ENCODE data around the gene E2F4.
A peak's percentile ranks its signal among the peaks of the same experiment; 100 is the strongest.

The E2F4 gene

DNA sequence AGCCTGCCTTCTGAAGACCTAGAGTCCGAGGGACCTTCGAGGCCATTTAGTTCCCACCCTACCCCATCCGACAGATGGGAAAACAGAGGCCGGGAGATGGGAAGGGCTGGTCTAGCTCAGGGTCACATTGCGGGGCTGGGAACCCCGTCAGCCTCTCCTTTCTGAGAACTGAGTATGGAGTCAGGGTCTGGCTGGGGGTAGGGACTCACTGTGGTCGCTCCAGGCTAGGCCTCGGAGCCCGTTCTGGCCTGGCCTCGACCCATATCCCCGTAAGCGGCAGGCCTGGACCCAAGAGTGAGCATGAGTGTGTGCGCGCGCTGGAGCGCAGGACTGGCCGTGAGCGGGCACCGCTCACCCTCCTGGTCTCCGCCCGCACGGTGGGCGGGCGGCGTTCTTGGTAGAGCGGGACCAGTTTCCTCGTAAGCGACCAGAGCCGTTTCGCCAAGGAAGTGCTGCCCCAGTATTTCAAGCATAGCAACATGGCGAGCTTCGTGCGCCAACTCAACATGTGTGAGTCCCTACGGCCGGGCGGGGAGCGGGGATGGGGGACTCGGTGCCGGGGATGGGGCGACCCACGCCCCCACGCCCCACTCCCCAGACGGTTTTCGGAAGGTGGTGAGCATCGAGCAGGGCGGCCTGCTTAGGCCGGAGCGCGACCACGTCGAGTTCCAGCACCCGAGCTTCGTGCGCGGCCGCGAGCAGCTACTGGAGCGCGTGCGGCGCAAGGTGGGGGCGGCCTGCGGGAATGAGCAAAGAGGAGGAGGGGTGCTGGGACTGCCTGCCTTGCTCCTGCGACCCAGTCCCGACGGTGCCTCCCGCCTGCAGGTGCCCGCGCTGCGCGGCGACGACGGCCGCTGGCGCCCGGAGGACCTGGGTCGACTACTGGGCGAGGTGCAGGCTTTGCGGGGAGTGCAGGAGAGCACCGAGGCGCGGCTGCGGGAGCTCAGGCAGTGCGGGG, 26.6 kb upstream of the E2F4 start:
- Mint-ChIP-seq H3K27me3 (peaks cover 83% of the 10 kb centered on the region), H3K27ac (no peak overlapping the region), H3K4me3 (no peak overlapping the region), H3K4me1 (ENCODE audit: low read depth) (peaks cover 49% of the 10 kb centered on the region), H3K36me3 (ENCODE audit: low read depth) (peaks cover 6% of the 10 kb centered on the region), H3K9me3 (no peaks in the 10 kb centered on the region)
- DNase-seq: no peak

DNA sequence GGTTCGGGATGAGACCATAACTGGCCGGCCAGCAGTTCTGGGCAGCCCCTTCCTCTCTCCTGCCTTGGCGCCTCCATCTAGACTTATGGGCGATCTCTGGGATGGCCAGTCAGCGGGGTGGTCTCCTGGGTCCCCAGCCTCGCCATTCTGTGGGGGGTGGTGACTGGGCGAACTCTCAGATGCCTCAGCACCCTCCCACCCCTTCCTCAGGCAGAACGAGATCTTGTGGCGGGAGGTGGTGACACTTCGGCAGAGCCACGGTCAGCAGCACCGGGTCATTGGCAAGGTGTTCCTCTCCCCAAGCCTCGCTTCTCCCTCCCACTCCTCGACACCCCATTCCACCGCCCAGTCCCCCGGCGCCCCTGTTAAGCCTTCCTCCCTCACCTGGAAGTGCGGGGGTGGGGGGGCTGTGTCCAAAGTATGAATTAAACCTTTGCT, 25.8 kb upstream of the E2F4 start:
- Mint-ChIP-seq H3K4me1 (ENCODE audit: low read depth) (peaks cover 47% of the 10 kb centered on the region), H3K36me3 (ENCODE audit: low read depth) (no peaks in the 10 kb centered on the region), H3K4me3 (no peak overlapping the region), H3K27ac (no peak overlapping the region), H3K9me3 (no peaks in the 10 kb centered on the region), H3K27me3 (peaks cover 86% of the 10 kb centered on the region)
- no peak for DNase-seq

DNA sequence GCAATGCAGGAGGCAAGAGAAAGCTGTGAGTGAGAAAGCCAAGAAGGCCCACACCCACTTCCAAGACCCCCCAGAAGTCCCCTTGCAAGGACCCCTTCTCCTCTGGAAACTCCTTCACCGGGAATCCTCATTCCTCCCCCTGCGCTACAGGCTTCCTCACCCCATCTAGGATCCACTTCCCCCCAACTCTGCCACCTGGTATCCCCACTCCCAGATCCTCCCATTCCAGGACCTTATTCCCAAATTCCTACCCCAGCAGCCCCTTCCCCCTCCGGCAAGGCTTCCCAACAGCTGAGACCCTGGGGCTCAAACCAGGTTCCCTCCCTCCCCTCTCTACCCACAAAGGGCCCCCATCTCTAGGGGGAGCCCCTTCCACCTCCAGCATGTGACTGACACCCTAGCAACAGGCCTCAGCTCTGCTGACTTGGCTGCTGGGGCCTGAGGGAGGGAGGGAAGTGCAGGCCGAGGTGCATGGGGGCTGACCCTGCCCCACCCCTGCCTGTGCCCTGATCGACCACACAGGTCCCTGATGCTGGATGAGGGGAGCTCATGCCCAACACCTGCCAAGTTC, 25.3 kb upstream of the E2F4 start:
- H3K9me3 Mint-ChIP-seq: no peaks in the 10 kb centered on the region
- H3K27ac Mint-ChIP-seq: no peak overlapping the region
- no peaks in the 10 kb centered on the region for H3K36me3 Mint-ChIP-seq (ENCODE audit: low read depth)
- peaks cover 88% of the 10 kb centered on the region for H3K27me3 Mint-ChIP-seq
- no peak for DNase-seq
- no peak overlapping the region for H3K4me3 Mint-ChIP-seq
- peaks cover 43% of the 10 kb centered on the region for H3K4me1 Mint-ChIP-seq (ENCODE audit: low read depth)

- no peak overlapping the region for H3K4me3 Mint-ChIP-seq
- H3K36me3 Mint-ChIP-seq (ENCODE audit: low read depth): no peaks in the 10 kb centered on the region
- DNase-seq: no peak
- H3K27ac Mint-ChIP-seq: no peak overlapping the region
- H3K27me3 Mint-ChIP-seq: peaks cover 88% of the 10 kb centered on the region
- peaks cover 35% of the 10 kb centered on the region for H3K4me1 Mint-ChIP-seq (ENCODE audit: low read depth)
- H3K9me3 Mint-ChIP-seq: no peaks in the 10 kb centered on the region
Measured at GRCh38 chr16:67167588-67167987, 24.4 kb upstream of the E2F4 start.

DNA sequence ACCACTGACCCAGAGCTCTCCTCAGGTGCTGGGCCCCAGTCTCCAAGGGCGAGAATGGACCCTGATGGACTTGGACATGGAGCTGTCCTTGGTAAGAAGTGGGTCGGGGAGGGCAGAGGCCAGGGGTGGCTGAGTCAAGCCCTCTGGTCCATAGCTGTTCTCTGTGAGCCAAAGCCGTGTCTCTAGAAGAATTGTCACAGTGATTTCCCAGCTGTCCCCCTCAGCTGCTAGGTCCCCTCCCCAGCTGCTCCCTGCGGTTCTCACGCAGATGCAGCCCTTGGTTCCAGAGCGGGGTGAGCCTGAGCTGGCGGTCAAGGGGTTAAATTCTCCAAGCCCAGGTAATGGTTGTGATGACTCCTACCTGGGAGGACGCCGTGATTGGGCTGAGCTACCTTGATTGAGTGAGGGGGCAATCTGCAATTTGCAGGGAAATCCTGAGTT, 22.9 kb upstream of the E2F4 start:
- Mint-ChIP-seq H3K36me3 (ENCODE audit: low read depth) (no peaks in the 10 kb centered on the region), H3K9me3 (no peaks in the 10 kb centered on the region), H3K27ac (no peak overlapping the region), H3K4me1 (ENCODE audit: low read depth) (peaks cover 35% of the 10 kb centered on the region), H3K27me3 (peaks cover 88% of the 10 kb centered on the region), H3K4me3 (no peak overlapping the region)
- DNase-seq: no peak

DNA sequence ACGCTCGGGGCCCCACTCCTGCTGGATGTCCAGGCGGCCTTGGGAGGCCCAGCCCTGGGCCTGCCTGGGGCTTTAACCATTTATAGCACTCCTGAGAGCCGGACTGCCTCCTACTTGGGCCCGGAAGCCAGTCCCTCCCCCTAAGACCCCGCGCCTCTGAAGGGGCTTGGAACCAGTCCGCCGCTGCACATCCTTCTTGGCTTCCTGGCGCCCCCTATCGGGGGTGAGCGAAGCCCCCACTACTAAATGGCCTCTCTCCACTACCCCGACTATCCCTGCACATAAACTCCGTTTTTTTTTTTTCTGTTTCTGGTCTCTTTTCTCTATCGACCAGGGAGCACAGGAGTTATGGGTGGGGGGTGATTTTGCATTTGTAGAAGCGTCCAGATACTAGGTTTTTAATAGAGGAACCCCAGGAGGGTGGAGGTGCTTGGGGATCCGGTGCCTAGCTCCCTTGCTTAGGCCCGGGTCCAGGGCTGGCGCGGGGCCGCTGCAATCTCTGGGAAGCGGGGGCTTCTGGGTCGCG, 22.2 kb upstream of the E2F4 start:
- Mint-ChIP-seq H3K4me3 (peak overlapping the region; percentile 66), H3K27ac (peak overlapping the region; percentile 48), H3K27me3 (peaks cover 86% of the 10 kb centered on the region), H3K9me3 (no peaks in the 10 kb centered on the region), H3K36me3 (ENCODE audit: low read depth) (no peaks in the 10 kb centered on the region), H3K4me1 (ENCODE audit: low read depth) (peaks cover 35% of the 10 kb centered on the region)
- DNase-seq: peak; percentile 51

DNA sequence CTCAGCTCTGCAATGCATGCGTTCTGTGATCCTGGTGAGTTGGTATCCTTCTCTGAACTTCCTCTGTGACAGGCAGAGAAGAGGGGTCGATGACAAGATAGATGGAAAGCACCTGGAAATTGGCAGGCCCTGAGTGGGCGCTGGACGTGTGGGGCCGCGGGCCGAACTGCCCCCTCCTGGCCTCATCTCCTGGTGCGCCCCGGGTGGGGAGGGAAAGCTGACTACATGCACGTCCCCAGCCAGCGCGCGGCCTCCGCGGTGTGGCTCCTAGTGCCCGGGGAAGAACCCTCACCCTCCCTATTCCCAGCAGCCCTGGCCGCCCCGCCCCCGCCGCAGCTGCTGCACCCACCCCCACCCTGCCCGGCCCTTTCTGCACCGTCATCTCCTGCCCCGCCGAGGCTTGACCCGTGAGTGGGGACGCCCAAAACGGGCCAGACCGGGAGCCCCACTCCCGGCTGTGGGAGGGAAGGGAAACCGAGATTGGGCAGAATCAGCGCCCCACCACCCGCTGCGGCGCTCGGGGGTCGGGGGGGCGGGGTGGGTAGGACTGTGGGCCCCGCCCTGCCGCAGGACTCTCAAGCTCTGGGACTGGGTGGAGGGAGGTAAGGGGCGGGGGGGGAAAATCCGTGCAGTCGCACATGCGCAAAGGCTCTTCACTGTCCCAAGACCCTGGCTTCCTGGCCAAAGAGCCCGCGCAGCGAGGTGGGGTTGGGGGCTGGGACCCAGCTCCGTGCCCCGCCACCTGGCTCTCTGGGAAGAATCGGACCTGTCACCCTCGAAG, 21.6 kb upstream of the E2F4 start, which contains the start of gene NOL3:
TSS of gene NOL3 (plus strand) at position 371 of the 781 bp plus-strand sequence.
- peak within 1 kb of the TSS; percentile 48 for H3K27ac Mint-ChIP-seq
- H3K9me3 Mint-ChIP-seq: no peaks in the 10 kb centered on the region
- H3K27me3 Mint-ChIP-seq: peaks cover 84% of the 10 kb centered on the region
- DNase-seq: peak; percentile 59
- H3K4me1 Mint-ChIP-seq (ENCODE audit: low read depth): peaks cover 31% of the 10 kb centered on the region
- peak within 1 kb of the TSS; percentile 66 for H3K4me3 Mint-ChIP-seq
- H3K36me3 Mint-ChIP-seq (ENCODE audit: low read depth): no peaks in the 10 kb centered on the region

- H3K27ac Mint-ChIP-seq: no peak overlapping the region
- H3K36me3 Mint-ChIP-seq (ENCODE audit: low read depth): no peaks in the 10 kb centered on the region
- peaks cover 29% of the 10 kb centered on the region for H3K4me1 Mint-ChIP-seq (ENCODE audit: low read depth)
- H3K9me3 Mint-ChIP-seq: no peaks in the 10 kb centered on the region
- H3K27me3 Mint-ChIP-seq: peaks cover 86% of the 10 kb centered on the region
- no peak for DNase-seq
- H3K4me3 Mint-ChIP-seq: peak overlapping the region; percentile 46
Measured at GRCh38 chr16:67170949-67171649, 20.9 kb upstream of the E2F4 start.

DNA sequence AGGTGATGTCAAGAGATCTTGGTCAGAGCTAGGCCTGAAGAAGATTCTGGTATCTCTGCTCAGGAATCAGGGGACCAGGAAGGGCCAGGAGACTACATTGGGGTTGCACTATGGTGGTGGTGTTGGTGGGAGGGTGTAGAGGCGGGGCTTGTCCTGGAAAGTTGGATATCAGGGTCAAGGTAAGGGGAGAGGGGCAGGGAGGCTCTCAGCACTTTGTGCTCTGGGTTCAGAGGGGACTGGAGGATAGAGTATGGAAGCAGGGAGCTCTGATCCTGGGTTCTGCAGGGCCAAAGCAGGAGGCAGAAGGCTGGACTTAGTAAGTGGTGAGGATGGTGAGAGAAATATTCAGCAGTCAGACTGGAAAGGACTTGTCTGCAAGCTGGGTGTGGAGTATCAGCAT, 18.6 kb upstream of the E2F4 start:
- H3K9me3 Mint-ChIP-seq: no peaks in the 10 kb centered on the region
- H3K27me3 Mint-ChIP-seq: peaks cover 82% of the 10 kb centered on the region
- no peaks in the 10 kb centered on the region for H3K36me3 Mint-ChIP-seq (ENCODE audit: low read depth)
- DNase-seq: no peak
- no peak overlapping the region for H3K27ac Mint-ChIP-seq
- peak overlapping the region; percentile 68 for H3K4me3 Mint-ChIP-seq
- peaks cover 33% of the 10 kb centered on the region for H3K4me1 Mint-ChIP-seq (ENCODE audit: low read depth)

DNA sequence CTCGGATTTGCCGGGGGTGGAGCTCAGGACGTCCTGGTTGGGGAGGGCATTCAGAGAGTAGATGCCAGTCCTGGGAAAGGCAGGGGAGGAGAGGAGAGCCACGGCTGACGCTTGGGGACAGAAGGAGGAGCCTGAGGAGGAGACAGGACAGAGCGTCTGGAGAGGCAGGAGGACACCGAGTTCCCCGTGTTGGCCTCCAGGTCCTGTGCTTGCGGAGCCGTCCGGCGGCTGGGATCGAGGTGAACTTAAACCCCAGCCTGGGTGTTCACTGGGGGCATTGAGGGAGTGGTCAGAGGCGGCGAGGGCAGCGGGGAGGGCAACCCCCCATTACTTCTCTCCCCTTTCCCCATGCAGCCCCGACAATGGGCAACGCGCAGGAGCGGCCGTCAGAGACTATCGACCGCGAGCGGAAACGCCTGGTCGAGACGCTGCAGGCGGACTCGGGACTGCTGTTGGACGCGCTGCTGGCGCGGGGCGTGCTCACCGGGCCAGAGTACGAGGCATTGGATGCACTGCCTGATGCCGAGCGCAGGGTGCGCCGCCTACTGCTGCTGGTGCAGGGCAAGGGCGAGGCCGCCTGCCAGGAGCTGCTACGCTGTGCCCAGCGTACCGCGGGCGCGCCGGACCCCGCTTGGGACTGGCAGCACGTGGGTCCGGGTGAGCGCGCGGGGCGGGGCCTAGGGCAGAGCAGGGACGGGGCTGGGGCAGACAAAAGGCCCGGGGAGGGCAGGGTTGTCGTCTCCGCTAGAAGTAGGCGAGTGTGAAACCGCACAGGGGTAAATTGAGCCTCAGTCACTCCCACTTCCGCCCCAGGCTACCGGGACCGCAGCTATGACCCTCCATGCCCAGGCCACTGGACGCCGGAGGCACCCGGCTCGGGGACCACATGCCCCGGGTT, 17.9 kb upstream of the E2F4 start:
- H3K27me3 Mint-ChIP-seq: peaks cover 81% of the 10 kb centered on the region
- no peaks in the 10 kb centered on the region for H3K9me3 Mint-ChIP-seq
- peaks cover 39% of the 10 kb centered on the region for H3K4me1 Mint-ChIP-seq (ENCODE audit: low read depth)
- DNase-seq: peak; percentile 76
- no peak overlapping the region for H3K27ac Mint-ChIP-seq
- H3K4me3 Mint-ChIP-seq: peak overlapping the region; percentile 68
- H3K36me3 Mint-ChIP-seq (ENCODE audit: low read depth): no peaks in the 10 kb centered on the region

DNA sequence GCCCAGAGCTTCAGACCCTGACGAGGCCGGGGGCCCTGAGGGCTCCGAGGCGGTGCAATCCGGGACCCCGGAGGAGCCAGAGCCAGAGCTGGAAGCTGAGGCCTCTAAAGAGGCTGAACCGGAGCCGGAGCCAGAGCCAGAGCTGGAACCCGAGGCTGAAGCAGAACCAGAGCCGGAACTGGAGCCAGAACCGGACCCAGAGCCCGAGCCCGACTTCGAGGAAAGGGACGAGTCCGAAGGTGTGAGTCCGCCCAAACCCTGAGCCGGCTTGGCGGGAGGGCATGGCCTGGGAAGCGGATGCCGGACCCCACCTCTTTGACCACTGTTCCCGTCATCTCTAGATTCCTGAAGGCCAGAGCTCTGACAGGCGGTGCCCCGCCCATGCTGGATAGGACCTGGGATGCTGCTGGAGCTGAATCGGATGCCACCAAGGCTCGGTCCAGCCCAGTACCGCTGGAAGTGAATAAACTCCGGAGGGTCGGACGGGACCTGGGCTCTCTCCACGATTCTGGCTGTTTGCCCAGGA, 17.2 kb upstream of the E2F4 start:
- H3K27me3 Mint-ChIP-seq: peaks cover 78% of the 10 kb centered on the region
- H3K4me1 Mint-ChIP-seq (ENCODE audit: low read depth): peaks cover 37% of the 10 kb centered on the region
- H3K9me3 Mint-ChIP-seq: no peaks in the 10 kb centered on the region
- no peak overlapping the region for H3K4me3 Mint-ChIP-seq
- DNase-seq: no peak
- no peaks in the 10 kb centered on the region for H3K36me3 Mint-ChIP-seq (ENCODE audit: low read depth)
- no peak overlapping the region for H3K27ac Mint-ChIP-seq

DNA sequence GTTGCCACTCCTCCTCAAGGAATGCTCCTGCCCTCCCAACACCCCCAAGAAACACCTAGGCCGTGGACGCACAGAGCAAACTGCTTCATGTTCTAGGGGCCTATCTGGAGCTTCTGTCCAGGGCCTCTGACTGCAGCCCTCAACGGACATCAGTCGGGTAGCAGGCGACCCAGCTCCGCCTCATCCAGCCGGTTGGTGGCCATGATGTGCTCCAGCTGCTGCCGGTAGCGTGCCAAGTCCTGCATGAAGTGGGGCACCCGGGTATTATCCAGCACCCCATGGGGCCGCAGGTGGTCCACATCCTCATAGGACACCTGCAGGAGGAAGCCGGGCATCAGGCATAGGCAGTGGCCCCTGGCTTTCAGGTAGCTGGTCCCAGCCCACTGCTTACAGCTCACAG, 15.3 kb upstream of the E2F4 start:
- Mint-ChIP-seq H3K36me3 (ENCODE audit: low read depth) (no peaks in the 10 kb centered on the region), H3K9me3 (no peaks in the 10 kb centered on the region), H3K27me3 (peaks cover 63% of the 10 kb centered on the region), H3K27ac (no peak overlapping the region), H3K4me3 (no peak overlapping the region), H3K4me1 (ENCODE audit: low read depth) (peaks cover 28% of the 10 kb centered on the region)
- no peak for DNase-seq
